Lung (tissue), 12 donors: ENCODE results near the gene ZNF12. TPM values are rescaled to one million over a fixed set of nuclear protein-coding genes. Genes with fewer than 3 reads are reported as not detected.

Experiments
- ATAC-seq: fragments of 200-7000 bp; cut with Tn5 transposase; one replicate; pipeline ENCODE4 v1.9.1; 2020; ENCODE audit warnings: moderate number of reproducible peaks; ENCODE audit not compliant: insufficient read depth, low FRiP score
- DNase-seq, 3 donors: peaks; one replicate each; pipeline ENCODE4 v3.0.0-alpha.2; 2013 to 2017
- H3K27ac ChIP-seq, 2 donors: one replicate each; pipeline ENCODE4 v1.5.1; 2013; ENCODE audit warnings: mild to moderate bottlenecking in 2 of 2, moderate library complexity in 2 of 2, control low read depth in 1 of 2, inconsistent platforms in 1 of 2, low read depth in 1 of 2, low read length in 1 of 2
- H3K27me3 ChIP-seq, 3 donors: one replicate each; pipeline ENCODE4 v1.5.1; 2013; ENCODE audit warnings: low read length in 2 of 3; ENCODE audit not compliant: control insufficient read depth in 3 of 3, insufficient read depth in 3 of 3
- H3K36me3 ChIP-seq, 4 donors: one replicate each; pipeline ENCODE4 v1.5.1; 2013; ENCODE audit warnings: low read length in 4 of 4, mild to moderate bottlenecking in 1 of 4, moderate library complexity in 1 of 4; ENCODE audit not compliant: control insufficient read depth in 4 of 4, insufficient read depth in 4 of 4
- H3K4me1 ChIP-seq, 5 donors: one replicate each; pipeline ENCODE4 v1.5.1; 2013; ENCODE audit warnings: low read length in 5 of 5, mild to moderate bottlenecking in 2 of 5, moderate library complexity in 1 of 5; ENCODE audit not compliant: control insufficient read depth in 5 of 5, insufficient read depth in 5 of 5
- H3K4me3 ChIP-seq: one replicate; pipeline ENCODE4 v1.5.1; 2013; ENCODE audit warnings: mild to moderate bottlenecking, control low read depth, moderate library complexity
- H3K9ac ChIP-seq, 2 donors: one replicate each; pipeline ENCODE4 v1.5.1; 2013; ENCODE audit warnings: low read length in 2 of 2, control low read depth in 1 of 2; ENCODE audit not compliant: insufficient read depth in 1 of 2
- H3K9me3 ChIP-seq, 4 donors: one replicate each; pipeline ENCODE4 v1.5.1; 2013; ENCODE audit warnings: low read length in 3 of 4, mild to moderate bottlenecking in 1 of 4, moderate library complexity in 1 of 4; ENCODE audit not compliant: control insufficient read depth in 4 of 4, insufficient read depth in 3 of 4
- CTCF ChIP-seq: IDR thresholded peaks from 2 replicates; pipeline ENCODE4 v1.5.1; 2012; ENCODE audit warnings: mild to moderate bottlenecking; ENCODE audit errors: control extremely low read depth, extremely low read depth
- WGBS, 2 donors: extraction: QIAGEN DNeasy Blood & Tissue Kit; methylation state at CpG; one replicate each; pipeline ENCODE4 v1.1.7; 2013; 5-methylcytosine and 5-hydroxymethylcytosine counted together
- polyA plus RNA-seq, 2 donors: library from polyadenylated mRNA; stranded (reverse); fragments of 200-250 nt; gene quantifications; one replicate each; pipeline ENCODE4 v1.2.1, GENCODE V29; 2013
- total RNA-seq, 2 donors: library from RNA; depleted of rRNA in 1 of 2; stranded (reverse); fragments of >200 nt in 1 of 2; gene quantifications; one replicate each; pipeline ENCODE4 v1.2.1, GENCODE V29; 2014 to 2021
- donor health status: control.
- donor health status: control.
- donor health status: Bipolar disorder and iron deficiency.
- donor health status: healthy.
- donor health status: DM: yes; HTN: yes; CAD: no.

Gene ZNF12
- total and polyA plus RNA-seq, 4 donors = 9.3 to 36.5 (median 16.0) TPM

- 93 to 100% methylated on average over 1 of the region's 1 CpG for WGBS, 2 donors
- Histone ChIP-seq H3K36me3 (peaks cover 46 to 72% (median 60%) of the 10 kb centered on the region in 4 donors), H3K27me3 (peaks cover 0 to 3% (median 0%) of the 10 kb centered on the region in 3 donors)
Observed at GRCh38 chr7:6701860-6702259, 4.9 kb downstream of the ZNF12 start.

GRCh38 chr7:6700793-6701192 is 6.0 kb downstream of the ZNF12 start:
- Histone ChIP-seq H3K36me3 (peaks cover 53 to 83% (median 70%) of the 10 kb centered on the region in 4 donors), H3K27me3 (peaks cover 0 to 3% (median 0%) of the 10 kb centered on the region in 3 donors), H3K4me1 (peaks cover 0 to 23% (median 0%) of the 10 kb centered on the region in 5 donors), H3K9me3 (peaks cover 3 to 46% (median 38%) of the 10 kb centered on the region in 4 donors), H3K4me3 (no peak overlapping the region), H3K27ac (no peak overlapping the region), H3K9ac (no peak overlapping the region)
- ATAC-seq = no peak
- 98 to 100% methylated on average over 5 of the region's 5 CpGs for WGBS, 2 donors
- no peak for TF ChIP-seq CTCF
- no peak for DNase-seq

More at GRCh38 chr7:6701860-6702259, 4.9 kb downstream of the ZNF12 start:
- TF ChIP-seq CTCF = no peak
- no peak overlapping the region for H3K4me3 ChIP-seq
- no peak for DNase-seq
- no peak for ATAC-seq
- no peak overlapping the region for H3K27ac ChIP-seq
- H3K9me3 ChIP-seq = peaks cover 3 to 41% (median 32%) of the 10 kb centered on the region in 4 donors
- H3K9ac ChIP-seq = no peak overlapping the region
- peaks cover 0 to 23% (median 0%) of the 10 kb centered on the region in 5 donors for H3K4me1 ChIP-seq

GRCh38 chr7:6691609-6692106 is 15.1 kb downstream of the ZNF12 start:
- Histone ChIP-seq H3K4me1 (no peaks in the 10 kb centered on the region), H3K9me3 (peaks cover 39 to 82% (median 62%) of the 10 kb centered on the region in 4 donors), H3K36me3 (peaks cover 49 to 97% (median 92%) of the 10 kb centered on the region in 4 donors), H3K27me3 (no peaks in the 10 kb centered on the region), H3K9ac (no peak overlapping the region), H3K4me3 (no peak overlapping the region), H3K27ac (no peak overlapping the region)
- ATAC-seq = no peak
- DNase-seq = peak in 1 of 3 donors; percentile 14
- TF ChIP-seq CTCF = no peak
- 97 to 98% methylated on average over 5 of the region's 5 CpGs for WGBS, 2 donors

- ATAC-seq = no peak
- no peaks in the 10 kb centered on the region for H3K4me1 ChIP-seq
- H3K27me3 ChIP-seq = no peaks in the 10 kb centered on the region
- no peak overlapping the region for H3K27ac ChIP-seq
- H3K4me3 ChIP-seq = no peak overlapping the region
- H3K9me3 ChIP-seq = peaks cover 36 to 83% (median 60%) of the 10 kb centered on the region in 4 donors
- 97 to 98% methylated on average over 4 of the region's 4 CpGs for WGBS, 2 donors
- DNase-seq = no peak
- no peak for TF ChIP-seq CTCF
- H3K36me3 ChIP-seq = peaks cover 45 to 96% (median 89%) of the 10 kb centered on the region in 4 donors
- no peak overlapping the region for H3K9ac ChIP-seq
Observed at GRCh38 chr7:6691103-6691502, 15.6 kb downstream of the ZNF12 start.
